Fibroblast of the aortic adventitia (primary cell): ENCODE results near the gene ZNF467. TPM values are rescaled to one million over a fixed set of nuclear protein-coding genes. Genes with fewer than 3 reads are reported as not detected.
A peak's percentile ranks its signal among the peaks of the same experiment; 100 is the strongest.

Experiments
- DNase-seq: peaks from one replicate; pipeline ENCODE4 v3.0.0-alpha.2; 2010; ENCODE audit warnings: low read depth
- H3K4me3 ChIP-seq: 2 replicates; pipeline ENCODE4 v1.5.1; 2011; ENCODE audit warnings: low read depth, mild to moderate bottlenecking, control low read depth, low read length, moderate library complexity
- CTCF ChIP-seq: IDR thresholded peaks from 2 replicates; pipeline ENCODE4 v1.5.1; 2011; ENCODE audit warnings: mild to moderate bottlenecking, low read length, control low read depth, inconsistent platforms; ENCODE audit not compliant: insufficient read depth
- total RNA-seq: library from RNA; depleted of rRNA; stranded (reverse); fragments of >200 nt; gene quantifications from 2 replicates; pipeline ENCODE4 v1.2.3, GENCODE V29; 2012; ENCODE audit warnings: low replicate concordance

The ZNF467 gene
- 0.27 and 5.1 TPM in 2 replicates for total RNA-seq

GRCh38 chr7:149773446-149774236, at the start of gene ZNF467:
Gene ZNF467, minus strand, starts transcription at chr7:149773588. Its CDS starts 2,556 bp downstream, at chr7:149771032.
- no peak for TF ChIP-seq CTCF
- peak within 1 kb of the TSS; percentile 71 for H3K4me3 ChIP-seq
- DNase-seq: peak; percentile 36

- no peak for DNase-seq
- no peak for TF ChIP-seq CTCF
- H3K4me3 ChIP-seq: no peak overlapping the region
Observed at GRCh38 chr7:149822353-149822943, 49.1 kb upstream of the ZNF467 start.

GRCh38 chr7:149821191-149822148, 48.1 kb upstream of the ZNF467 start:
- TF ChIP-seq CTCF: no peak
- no peak overlapping the region for H3K4me3 ChIP-seq
- DNase-seq: no peak

- no peak for DNase-seq
- no peak for TF ChIP-seq CTCF
- H3K4me3 ChIP-seq: no peak overlapping the region
Observed at GRCh38 chr7:149820622-149821190, 47.3 kb upstream of the ZNF467 start.

GRCh38 chr7:149819961-149820340, 46.6 kb upstream of the ZNF467 start:
- H3K4me3 ChIP-seq: no peak overlapping the region
- no peak for DNase-seq
- TF ChIP-seq CTCF: no peak
